Measurements from ENCODE around the gene PCMTD2.
"Not testable (repeated sequence)": the region's sequence is repeated elsewhere in the genome, so short reads cannot be mapped to it uniquely, and the experiment has no call there.

The PCMTD2 gene

GRCh38 chr20:64280460-64280843, 24.9 kb downstream of the PCMTD2 start:
- no peak for DNase-seq (ENCODE audit: low read depth, low spot score)
- H3K27ac ChIP-seq, result no peak overlapping the region

- no peak for DNase-seq (ENCODE audit: low read depth, low spot score)
- H3K27ac ChIP-seq, result no peak overlapping the region
These were observed 28.1 kb downstream of the PCMTD2 start for GRCh38 chr20:64283646-64284045.

GRCh38 chr20:64285579-64286446, 30.3 kb downstream of the PCMTD2 start:
- DNase-seq (ENCODE audit: low read depth, low spot score); H3K27ac ChIP-seq: not testable (repeated sequence)

GRCh38 chr20:64286447-64287263, 31.1 kb downstream of the PCMTD2 start:
- not testable (repeated sequence) for H3K27ac ChIP-seq; DNase-seq (ENCODE audit: low read depth, low spot score)

GRCh38 chr20:64287264-64287590, 31.7 kb downstream of the PCMTD2 start:
- not testable (repeated sequence) for DNase-seq (ENCODE audit: low read depth, low spot score)

GRCh38 chr20:64292167-64292566, 36.6 kb downstream of the PCMTD2 start:
- not testable (repeated sequence) for DNase-seq (ENCODE audit: low read depth, low spot score); H3K27ac ChIP-seq

More at GRCh38 chr20:64287264-64287590, 31.7 kb downstream of the PCMTD2 start:
- H3K27ac ChIP-seq, result not testable (repeated sequence)

GRCh38 chr20:64303086-64303485, 47.5 kb downstream of the PCMTD2 start:
- DNase-seq (ENCODE audit: low read depth, low spot score); H3K27ac ChIP-seq: not testable (repeated sequence)

- DNase-seq (ENCODE audit: low read depth, low spot score); H3K27ac ChIP-seq: not testable (repeated sequence)
These were observed 58.2 kb downstream of the PCMTD2 start for GRCh38 chr20:64313761-64314160.

- not testable (repeated sequence) for DNase-seq (ENCODE audit: low read depth, low spot score); H3K27ac ChIP-seq
These were observed 59.8 kb downstream of the PCMTD2 start for GRCh38 chr20:64315381-64315780.

- not testable (repeated sequence) for DNase-seq (ENCODE audit: low read depth, low spot score); H3K27ac ChIP-seq
These were observed 60.3 kb downstream of the PCMTD2 start for GRCh38 chr20:64315884-64316283.

GRCh38 chr20:64316415-64317083, 61.0 kb downstream of the PCMTD2 start:
- not testable (repeated sequence) for DNase-seq (ENCODE audit: low read depth, low spot score)

GRCh38 chr20:64317331-64317730, 61.8 kb downstream of the PCMTD2 start:
- DNase-seq (ENCODE audit: low read depth, low spot score); H3K27ac ChIP-seq: not testable (repeated sequence)

More at GRCh38 chr20:64316415-64317083, 61.0 kb downstream of the PCMTD2 start:
- H3K27ac ChIP-seq, result not testable (repeated sequence)

- DNase-seq (ENCODE audit: low read depth, low spot score); H3K27ac ChIP-seq: not testable (repeated sequence)
These were observed 62.5 kb downstream of the PCMTD2 start for GRCh38 chr20:64318056-64318455.

- not testable (repeated sequence) for DNase-seq (ENCODE audit: low read depth, low spot score); H3K27ac ChIP-seq
These were observed 66.7 kb downstream of the PCMTD2 start for GRCh38 chr20:64322031-64322789.

Data from epithelial cell of prostate (primary cell).